Measurements from ENCODE around the gene NOTO. TPM values are rescaled to one million over a fixed set of nuclear protein-coding genes. Genes with fewer than 3 reads are reported as not detected.

Gene NOTO
- total and polyA plus RNA-seq, 4 donors = 0.06 TPM; not detected in 3

GRCh38 chr2:73260338-73260984 is 58.1 kb downstream of the NOTO start:
- no peaks in the 10 kb centered on the region for H3K27me3 ChIP-seq (ENCODE audit: control insufficient read depth, insufficient read depth, low read length)
- peaks cover 71% of the 10 kb centered on the region for H3K36me3 ChIP-seq (ENCODE audit: control insufficient read depth, insufficient read depth, low read length)
- no peaks in the 10 kb centered on the region for H3K4me1 ChIP-seq (ENCODE audit: control insufficient read depth, insufficient read depth, low read length)
- H3K27ac ChIP-seq (ENCODE audit: low read depth, low read length) = no peak overlapping the region
- DNase-seq (ENCODE audit: low read depth in 4 of 6, low spot score in 6 of 6) = peak in 2 of 6 donors; percentile 35 to 40
- no peaks in the 10 kb centered on the region for H3K9me3 ChIP-seq (ENCODE audit: control insufficient read depth, insufficient read depth, low read length)
- 29% methylated on average over 13 of the region's 17 CpGs for whole genome bisulfite sequencing (ENCODE audit: insufficient coverage)
- H3K4me3 ChIP-seq (ENCODE audit: low read depth, low read length) = no peak overlapping the region

Other genes starting within 250 kb of the NOTO start
- gene SFXN5, start 130.9 kb upstream of the NOTO start, total RNA-seq = 10 to 100 TPM; 26.0 to 39.3 TPM
- gene SFXN5, start 130.9 kb upstream of the NOTO start, polyA plus RNA-seq (ENCODE audit: insufficient read length in 2 of 2) = 10 to 100 TPM; 70.2 to 73.9 TPM
- gene RAB11FIP5, start 89.6 kb upstream of the NOTO start, total RNA-seq = 10 to 100 TPM; 15.8 to 17.0 TPM
- gene RAB11FIP5, start 89.6 kb upstream of the NOTO start, polyA plus RNA-seq (ENCODE audit: insufficient read length in 2 of 2) = 10 to 100 TPM; 20.6 to 23.6 TPM
- 10 to 100 TPM; 14.2 to 30.2 TPM for gene SMYD5, start 11.7 kb downstream of the NOTO start, total RNA-seq
- gene SMYD5, start 11.7 kb downstream of the NOTO start, polyA plus RNA-seq (ENCODE audit: insufficient read length in 2 of 2) = 10 to 100 TPM; 36.9 to 42.5 TPM
- 10 to 100 TPM; 12.6 to 38.0 TPM for gene PRADC1, start 30.7 kb downstream of the NOTO start, total RNA-seq
- 10 to 100 TPM; 21.2 to 28.2 TPM for gene PRADC1, start 30.7 kb downstream of the NOTO start, polyA plus RNA-seq (ENCODE audit: insufficient read length in 2 of 2)
- 100 to 1,000 TPM; 194 to 248 TPM for gene CCT7, start 31.7 kb downstream of the NOTO start, total RNA-seq
- 100 to 1,000 TPM; 212 to 225 TPM for gene CCT7, start 31.7 kb downstream of the NOTO start, polyA plus RNA-seq (ENCODE audit: insufficient read length in 2 of 2)
- 10 to 100 TPM in 1 of 2 donors, 1 to 10 TPM in 1; 8.1 to 20.1 TPM for gene FBXO41, start 81.9 kb downstream of the NOTO start, total RNA-seq
- 10 to 100 TPM; 47.4 to 50.6 TPM for gene FBXO41, start 81.9 kb downstream of the NOTO start, polyA plus RNA-seq (ENCODE audit: insufficient read length in 2 of 2)
- under 1 TPM in 1 of 2 donors, not detected in 1; 0.10 TPM for gene EGR4, start 91.0 kb downstream of the NOTO start, total RNA-seq
- gene EGR4, start 91.0 kb downstream of the NOTO start, polyA plus RNA-seq (ENCODE audit: insufficient read length in 2 of 2) = not detected
- 10 to 100 TPM; 44.1 to 55.3 TPM for gene ALMS1, start 183.3 kb downstream of the NOTO start, total RNA-seq
- 10 to 100 TPM; 22.0 to 29.6 TPM for gene ALMS1, start 183.3 kb downstream of the NOTO start, polyA plus RNA-seq (ENCODE audit: insufficient read length in 2 of 2)